ENCODE results near the gene INVS. TPM values are rescaled to one million over a fixed set of nuclear protein-coding genes. Genes with fewer than 3 reads are reported as not detected.
A peak's percentile ranks its signal among the peaks of the same experiment; 100 is the strongest.

INVS gene, protein sequence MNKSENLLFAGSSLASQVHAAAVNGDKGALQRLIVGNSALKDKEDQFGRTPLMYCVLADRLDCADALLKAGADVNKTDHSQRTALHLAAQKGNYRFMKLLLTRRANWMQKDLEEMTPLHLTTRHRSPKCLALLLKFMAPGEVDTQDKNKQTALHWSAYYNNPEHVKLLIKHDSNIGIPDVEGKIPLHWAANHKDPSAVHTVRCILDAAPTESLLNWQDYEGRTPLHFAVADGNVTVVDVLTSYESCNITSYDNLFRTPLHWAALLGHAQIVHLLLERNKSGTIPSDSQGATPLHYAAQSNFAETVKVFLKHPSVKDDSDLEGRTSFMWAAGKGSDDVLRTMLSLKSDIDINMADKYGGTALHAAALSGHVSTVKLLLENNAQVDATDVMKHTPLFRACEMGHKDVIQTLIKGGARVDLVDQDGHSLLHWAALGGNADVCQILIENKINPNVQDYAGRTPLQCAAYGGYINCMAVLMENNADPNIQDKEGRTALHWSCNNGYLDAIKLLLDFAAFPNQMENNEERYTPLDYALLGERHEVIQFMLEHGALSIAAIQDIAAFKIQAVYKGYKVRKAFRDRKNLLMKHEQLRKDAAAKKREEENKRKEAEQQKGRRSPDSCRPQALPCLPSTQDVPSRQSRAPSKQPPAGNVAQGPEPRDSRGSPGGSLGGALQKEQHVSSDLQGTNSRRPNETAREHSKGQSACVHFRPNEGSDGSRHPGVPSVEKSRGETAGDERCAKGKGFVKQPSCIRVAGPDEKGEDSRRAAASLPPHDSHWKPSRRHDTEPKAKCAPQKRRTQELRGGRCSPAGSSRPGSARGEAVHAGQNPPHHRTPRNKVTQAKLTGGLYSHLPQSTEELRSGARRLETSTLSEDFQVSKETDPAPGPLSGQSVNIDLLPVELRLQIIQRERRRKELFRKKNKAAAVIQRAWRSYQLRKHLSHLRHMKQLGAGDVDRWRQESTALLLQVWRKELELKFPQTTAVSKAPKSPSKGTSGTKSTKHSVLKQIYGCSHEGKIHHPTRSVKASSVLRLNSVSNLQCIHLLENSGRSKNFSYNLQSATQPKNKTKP
- total RNA-seq, result 26.7 and 34.0 TPM in 2 replicates

DNA sequence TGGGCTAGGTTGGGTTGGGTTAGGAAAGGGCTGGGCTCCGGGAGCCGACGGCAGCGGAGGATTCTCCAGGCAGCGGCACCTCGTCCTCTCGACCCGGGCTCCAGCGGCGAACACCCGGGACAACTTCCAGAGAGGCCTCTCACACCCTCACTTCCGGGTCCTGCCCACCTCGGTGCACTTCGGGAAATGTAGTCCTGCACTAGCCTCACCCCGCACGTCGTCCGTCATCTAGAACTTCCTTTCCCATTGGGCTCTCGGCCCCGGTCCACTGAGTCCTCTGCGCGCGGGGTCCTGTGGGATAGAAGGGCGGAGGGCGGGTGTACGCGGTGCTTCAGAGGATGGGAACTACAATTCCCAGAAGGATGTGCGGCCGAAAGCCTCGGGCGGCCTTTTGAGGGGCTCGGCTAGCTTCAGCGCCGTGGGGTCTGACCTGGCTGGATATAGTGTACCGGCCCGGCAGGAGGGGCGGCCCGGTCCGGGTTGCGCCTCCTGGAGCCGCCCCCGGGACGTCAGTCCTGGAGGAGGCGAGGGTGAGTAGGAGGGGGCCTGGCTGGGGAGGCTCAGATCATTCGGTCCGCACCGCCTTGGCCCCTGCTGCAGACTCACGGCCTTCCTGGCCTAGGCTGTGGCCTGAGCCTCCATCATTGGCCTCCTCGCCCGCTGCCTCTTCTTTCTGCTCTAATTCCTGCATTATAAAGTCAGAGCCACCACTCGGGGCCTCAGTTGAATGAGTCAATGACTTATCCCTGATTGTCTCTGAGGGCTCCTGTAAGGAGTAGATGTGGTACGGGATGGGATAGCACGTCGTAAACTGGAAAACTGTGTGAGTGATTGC, at the start of gene INVS, which contains the start of gene ERP44:
Gene INVS (plus strand): TSS at position 357 of the 835 bp plus-strand sequence. CDS start 5,279 bp downstream, outside the sequence.
Gene ERP44 (minus strand): TSS at position 114 of the 835 bp plus-strand sequence. CDS start 160 bp downstream, outside the sequence.
- Mint-ChIP-seq H3K9me3 (no peaks in the 10 kb centered on the region), H3K27me3 (no peaks in the 10 kb centered on the region), H3K4me3 (peak within 1 kb of the TSS; percentile 100), H3K27ac (peak within 1 kb of the TSS; percentile 97), H3K4me1 (peaks cover 42% of the 10 kb centered on the region), H3K36me3 (ENCODE audit: low read depth) (peaks cover 11% of the 10 kb centered on the region)
- TF ChIP-seq, protein P1, sequence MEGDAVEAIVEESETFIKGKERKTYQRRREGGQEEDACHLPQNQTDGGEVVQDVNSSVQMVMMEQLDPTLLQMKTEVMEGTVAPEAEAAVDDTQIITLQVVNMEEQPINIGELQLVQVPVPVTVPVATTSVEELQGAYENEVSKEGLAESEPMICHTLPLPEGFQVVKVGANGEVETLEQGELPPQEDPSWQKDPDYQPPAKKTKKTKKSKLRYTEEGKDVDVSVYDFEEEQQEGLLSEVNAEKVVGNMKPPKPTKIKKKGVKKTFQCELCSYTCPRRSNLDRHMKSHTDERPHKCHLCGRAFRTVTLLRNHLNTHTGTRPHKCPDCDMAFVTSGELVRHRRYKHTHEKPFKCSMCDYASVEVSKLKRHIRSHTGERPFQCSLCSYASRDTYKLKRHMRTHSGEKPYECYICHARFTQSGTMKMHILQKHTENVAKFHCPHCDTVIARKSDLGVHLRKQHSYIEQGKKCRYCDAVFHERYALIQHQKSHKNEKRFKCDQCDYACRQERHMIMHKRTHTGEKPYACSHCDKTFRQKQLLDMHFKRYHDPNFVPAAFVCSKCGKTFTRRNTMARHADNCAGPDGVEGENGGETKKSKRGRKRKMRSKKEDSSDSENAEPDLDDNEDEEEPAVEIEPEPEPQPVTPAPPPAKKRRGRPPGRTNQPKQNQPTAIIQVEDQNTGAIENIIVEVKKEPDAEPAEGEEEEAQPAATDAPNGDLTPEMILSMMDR (IDR thresholded peaks at IDR 0.05), result no peak
- DNase-seq (peak; percentile 86), ATAC-seq (ENCODE audit: low read depth) (peak; percentile 99)
- ChIA-PET POLR2A (interaction anchor here (0.9 to 1.6 kb wide), 2 partner anchors 15 to 20 kb away, joined by 3 to 8 read pairs; no protein-coding TSS in a partner anchor), CTCF (no interaction called here)
- intact Hi-C loops (cut with micrococcal nuclease), result loop anchor here (1.0 to 5.0 kb wide), 11 partner anchors 15 to 1300 kb away; partner anchors contain the start of genes MRPL50, SEC61B, STX17 and TEX10

DNA sequence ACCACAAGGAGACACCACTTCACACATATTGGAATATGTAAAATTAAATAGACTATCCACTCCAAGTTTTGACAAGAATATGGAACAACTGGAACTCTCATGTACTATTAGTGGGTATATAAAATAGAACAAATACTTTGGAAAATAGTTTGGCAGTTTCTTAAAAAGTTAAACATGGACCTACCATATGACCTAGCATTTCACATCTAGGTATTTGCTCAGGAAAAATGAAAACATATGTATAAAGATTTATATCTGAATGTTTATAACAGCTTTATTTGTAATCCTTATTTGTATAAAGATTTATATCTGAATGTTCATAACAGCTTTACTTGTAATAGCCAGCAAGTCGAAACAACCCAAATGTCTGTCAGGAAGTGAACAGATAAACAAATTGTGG, 49.5 kb upstream of the INVS start:
- intact Hi-C loops (cut with micrococcal nuclease), result loop anchor here (5.0 kb wide), 1 partner anchor 33 kb away; no protein-coding TSS in a partner anchor
- DNase-seq, result no peak
- no peaks in the 10 kb centered on the region for H3K9me3 Mint-ChIP-seq
- TF ChIP-seq, protein P1 (IDR thresholded peaks at IDR 0.05), result no peak
- no peak overlapping the region for H3K4me3 Mint-ChIP-seq
- CTCF ChIA-PET, result no interaction called here
- H3K36me3 Mint-ChIP-seq (ENCODE audit: low read depth), result peaks cover 49% of the 10 kb centered on the region
- no peak for ATAC-seq (ENCODE audit: low read depth)
- H3K27me3 Mint-ChIP-seq, result no peaks in the 10 kb centered on the region
- H3K27ac Mint-ChIP-seq, result no peak overlapping the region
- peaks cover 23% of the 10 kb centered on the region for H3K4me1 Mint-ChIP-seq
- POLR2A ChIA-PET, result no interaction called here

DNA sequence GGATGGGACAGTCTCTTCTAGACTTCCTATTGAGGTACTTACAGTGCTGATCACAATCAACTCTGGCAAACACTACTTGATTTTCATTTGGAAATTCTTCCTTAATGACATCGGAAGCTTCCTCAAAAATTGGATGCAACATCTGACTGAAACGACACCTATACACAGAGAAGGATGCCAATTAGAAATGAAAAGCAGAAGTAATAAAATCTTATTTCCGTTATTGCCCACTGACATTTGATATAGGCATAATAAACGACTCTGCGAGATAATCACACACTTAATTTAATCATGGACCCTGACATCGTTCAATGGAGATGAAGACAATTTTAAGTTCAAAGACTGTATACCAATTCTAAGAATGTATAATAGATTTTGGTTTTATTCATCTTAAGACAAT, 46.7 kb upstream of the INVS start:
- H3K27me3 Mint-ChIP-seq, result no peaks in the 10 kb centered on the region
- POLR2A ChIA-PET, result interaction anchor here (0.9 kb wide), 1 partner anchor 704 kb away, joined by 3 read pairs; no protein-coding TSS in a partner anchor
- peak overlapping the region; percentile 46 for H3K27ac Mint-ChIP-seq
- peak; percentile 61 for ATAC-seq (ENCODE audit: low read depth)
- H3K4me3 Mint-ChIP-seq, result no peak overlapping the region
- H3K36me3 Mint-ChIP-seq (ENCODE audit: low read depth), result peaks cover 50% of the 10 kb centered on the region
- DNase-seq, result no peak
- CTCF ChIA-PET, result no interaction called here
- intact Hi-C loops (cut with micrococcal nuclease), result no loop called here
- no peaks in the 10 kb centered on the region for H3K9me3 Mint-ChIP-seq
- peaks cover 32% of the 10 kb centered on the region for H3K4me1 Mint-ChIP-seq
- TF ChIP-seq, protein P1 (IDR thresholded peaks at IDR 0.05), result no peak

DNA sequence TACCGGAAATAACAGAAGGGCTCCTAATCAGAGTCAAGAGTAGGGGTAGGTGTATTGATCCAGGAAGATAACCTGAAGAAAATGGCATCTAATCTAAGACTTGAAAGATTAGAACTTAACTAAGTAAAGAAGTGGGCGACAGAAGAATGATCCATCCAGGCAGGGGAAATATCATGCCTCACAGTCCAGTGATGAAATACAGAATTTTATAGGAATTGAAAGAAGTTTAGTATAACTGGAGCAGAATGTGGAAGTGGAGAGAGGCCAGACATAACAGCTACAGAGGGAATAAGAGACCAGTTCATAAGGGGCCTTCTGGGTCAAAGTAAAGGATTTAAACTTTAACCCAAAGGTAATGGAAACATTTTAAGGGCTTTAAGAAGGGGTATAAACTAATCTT, 42.5 kb upstream of the INVS start:
- TF ChIP-seq, protein P1 (IDR thresholded peaks at IDR 0.05), result no peak
- Mint-ChIP-seq H3K27ac (peak overlapping the region; percentile 21), H3K36me3 (ENCODE audit: low read depth) (peaks cover 30% of the 10 kb centered on the region), H3K27me3 (no peaks in the 10 kb centered on the region), H3K4me3 (no peak overlapping the region), H3K4me1 (peaks cover 58% of the 10 kb centered on the region), H3K9me3 (no peaks in the 10 kb centered on the region)
- ATAC-seq (ENCODE audit: low read depth) (no peak), DNase-seq (no peak)
- POLR2A ChIA-PET, result no interaction called here
- CTCF ChIA-PET, result no interaction called here
- intact Hi-C loops (cut with micrococcal nuclease), result no loop called here
